ENCODE results near the gene KCNN3. TPM values are rescaled to one million over a fixed set of nuclear protein-coding genes. Genes with fewer than 3 reads are reported as not detected.

The KCNN3 gene
- total and polyA plus RNA-seq, 2 donors (not counting 1 experiment from before 2014, with no cell fraction given): 0.17 to 0.82 TPM

DNA sequence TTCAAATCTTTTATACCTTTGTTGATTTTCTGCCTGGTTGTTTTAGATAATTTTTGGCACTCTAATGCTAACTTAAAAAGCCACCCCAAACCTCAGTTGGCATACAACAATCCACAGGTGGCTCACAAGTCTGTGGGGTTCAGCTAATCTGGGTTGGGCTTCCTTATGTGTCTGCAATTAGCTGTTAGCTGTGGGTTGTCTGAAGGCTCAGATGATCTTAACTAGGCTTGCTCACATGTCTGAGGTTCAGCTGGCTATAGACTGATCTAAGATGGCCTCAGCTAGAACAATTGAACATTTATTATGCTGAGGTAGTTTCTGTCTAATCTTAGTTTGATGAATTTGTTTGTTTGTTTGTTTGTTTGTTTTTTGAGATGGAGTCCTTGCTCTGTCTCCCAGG, 217.2 kb downstream of the KCNN3 start:
- Histone ChIP-seq H3K9ac (ENCODE audit: low read length) (no peak overlapping the region), H4K20me1 (ENCODE audit: control insufficient read depth, insufficient read depth, low read length, poor library complexity, severe bottlenecking) (no peaks in the 10 kb centered on the region), H3K4me3 (ENCODE audit: control extremely low read depth in 1 of 5, extremely low read depth in 1 of 5, insufficient read depth in 1 of 5, low read depth in 2 of 5, low read length in 4 of 5) (no peak overlapping the region), H3K9me3 (ENCODE audit: control extremely low read depth in 1 of 3, control insufficient read depth in 2 of 3, insufficient read depth in 1 of 3, low read length in 2 of 3) (peaks cover 1 to 5% (median 3%) of the 10 kb centered on the region in 3 donors), H3K36me3 (replicated peaks in 1 of 2; ENCODE audit: control extremely low read depth in 1 of 2, control insufficient read depth in 1 of 2, extremely low read depth in 1 of 2, insufficient read depth in 2 of 2, low read length in 1 of 2) (no peaks in the 10 kb centered on the region), H3K4me1 (ENCODE audit: control insufficient read depth in 2 of 2, insufficient read depth in 2 of 2, low read length in 2 of 2) (no peaks in the 10 kb centered on the region), H3K79me2 (ENCODE audit: control insufficient read depth, insufficient read depth, low read length) (no peaks in the 10 kb centered on the region), H2AFZ (ENCODE audit: insufficient read depth, low read depth, low read length, poor library complexity, severe bottlenecking) (no peak overlapping the region), H3K4me2 (replicated peaks; ENCODE audit: low read depth, low read length, poor library complexity, severe bottlenecking) (no peak overlapping the region), H3K27ac (ENCODE audit: low read length in 2 of 2) (no peak overlapping the region), H3K27me3 (replicated peaks in 1 of 4; ENCODE audit: control extremely low read depth in 1 of 4, control insufficient read depth in 3 of 4, insufficient read depth in 4 of 4, low read length in 3 of 4) (peaks cover 0 to 9% (median 7%) of the 10 kb centered on the region in 4 experiments)
- DNase-seq (no peak), ATAC-seq (ENCODE audit: low read depth) (no peak)
- Mint-ChIP-seq H3K27ac (no peak overlapping the region), H3K9me3 (ENCODE audit: insufficient read depth) (no peaks in the 10 kb centered on the region), H3K4me1 (no peaks in the 10 kb centered on the region), H3K27me3 (peaks cover 35% of the 10 kb centered on the region), H3K4me3 (no peak overlapping the region)
- ChIA-PET CTCF (interaction anchor here (0.6 kb wide), 1 partner anchor 512 kb away, joined by 4 read pairs; no protein-coding TSS in a partner anchor), POLR2A (no interaction called here)
- intact Hi-C loops (cut with micrococcal nuclease): no loop called here
- TF ChIP-seq EZH2 (IDR thresholded peaks at IDR 0.05; ENCODE audit: borderline replicate concordance, insufficient read depth, low read depth, low read length, poor library complexity, severe bottlenecking) (no peak), CTCF (IDR thresholded peaks at IDR 0.05) (no peak)

Other genes starting within 250 kb of the KCNN3 start
- 15.0 TPM in 2 replicates for gene PMVK, start 66.4 kb upstream of the KCNN3 start, total RNA-seq
- gene PMVK, start 66.4 kb upstream of the KCNN3 start, polyA plus RNA-seq: 11.9 and 15.4 TPM in 2 replicates
- gene PBXIP1, start 85.8 kb upstream of the KCNN3 start, total RNA-seq: 212 and 219 TPM in 2 replicates
- 77.6 and 88.8 TPM in 2 replicates for gene PBXIP1, start 85.8 kb upstream of the KCNN3 start, polyA plus RNA-seq
- 47.5 and 52.7 TPM in 2 replicates for gene PYGO2, start 91.5 kb upstream of the KCNN3 start, total RNA-seq
- 13.0 and 22.2 TPM in 2 replicates for gene PYGO2, start 91.5 kb upstream of the KCNN3 start, polyA plus RNA-seq
- gene SHC1, start 100.5 kb upstream of the KCNN3 start, total RNA-seq: 59.0 and 61.4 TPM in 2 replicates
- gene SHC1, start 100.5 kb upstream of the KCNN3 start, polyA plus RNA-seq: 50.1 and 64.0 TPM in 2 replicates
- gene CKS1B, start 104.4 kb upstream of the KCNN3 start, total RNA-seq: 16.8 and 17.5 TPM in 2 replicates
- 24.4 and 33.0 TPM in 2 replicates for gene CKS1B, start 104.4 kb upstream of the KCNN3 start, polyA plus RNA-seq
- gene FLAD1, start 113.1 kb upstream of the KCNN3 start, total RNA-seq: 49.6 and 51.4 TPM in 2 replicates
- gene FLAD1, start 113.1 kb upstream of the KCNN3 start, polyA plus RNA-seq: 68.9 and 83.0 TPM in 2 replicates
- 1.7 and 2.0 TPM in 2 replicates for gene LENEP, start 123.3 kb upstream of the KCNN3 start, total RNA-seq
- not detected in 2 replicates for gene LENEP, start 123.3 kb upstream of the KCNN3 start, polyA plus RNA-seq
- 55.7 and 66.0 TPM in 2 replicates for gene ZBTB7B, start 132.5 kb upstream of the KCNN3 start, total RNA-seq
- 56.4 and 67.3 TPM in 2 replicates for gene ZBTB7B, start 132.5 kb upstream of the KCNN3 start, polyA plus RNA-seq
- gene DCST2, start 163.5 kb upstream of the KCNN3 start, total RNA-seq: 0.89 and 0.90 TPM in 2 replicates
- 2.9 and 5.4 TPM in 2 replicates for gene DCST2, start 163.5 kb upstream of the KCNN3 start, polyA plus RNA-seq
- gene DCST1, start 163.5 kb upstream of the KCNN3 start, total RNA-seq: not detected in 2 replicates
- gene DCST1, start 163.5 kb upstream of the KCNN3 start, polyA plus RNA-seq: 0.22 and 0.52 TPM in 2 replicates
- gene ADAM15, start 181.0 kb upstream of the KCNN3 start, total RNA-seq: 14.6 and 17.0 TPM in 2 replicates
- 28.4 and 35.1 TPM in 2 replicates for gene ADAM15, start 181.0 kb upstream of the KCNN3 start, polyA plus RNA-seq
- gene EFNA4, start 193.5 kb upstream of the KCNN3 start, total RNA-seq: 8.4 and 9.9 TPM in 2 replicates
- 6.5 and 10.6 TPM in 2 replicates for gene EFNA4, start 193.5 kb upstream of the KCNN3 start, polyA plus RNA-seq
- 1.6 and 3.7 TPM in 2 replicates for gene EFNA3, start 208.6 kb upstream of the KCNN3 start, total RNA-seq
- gene EFNA3, start 208.6 kb upstream of the KCNN3 start, polyA plus RNA-seq: 1.8 and 3.2 TPM in 2 replicates

Measured in B cell (primary cell).